ENCODE results near the gene WBP1.

WBP1 gene

GRCh38 chr2:74505448-74506246 is 47.4 kb downstream of the WBP1 start:
- no peak for DNase-seq

DNA sequence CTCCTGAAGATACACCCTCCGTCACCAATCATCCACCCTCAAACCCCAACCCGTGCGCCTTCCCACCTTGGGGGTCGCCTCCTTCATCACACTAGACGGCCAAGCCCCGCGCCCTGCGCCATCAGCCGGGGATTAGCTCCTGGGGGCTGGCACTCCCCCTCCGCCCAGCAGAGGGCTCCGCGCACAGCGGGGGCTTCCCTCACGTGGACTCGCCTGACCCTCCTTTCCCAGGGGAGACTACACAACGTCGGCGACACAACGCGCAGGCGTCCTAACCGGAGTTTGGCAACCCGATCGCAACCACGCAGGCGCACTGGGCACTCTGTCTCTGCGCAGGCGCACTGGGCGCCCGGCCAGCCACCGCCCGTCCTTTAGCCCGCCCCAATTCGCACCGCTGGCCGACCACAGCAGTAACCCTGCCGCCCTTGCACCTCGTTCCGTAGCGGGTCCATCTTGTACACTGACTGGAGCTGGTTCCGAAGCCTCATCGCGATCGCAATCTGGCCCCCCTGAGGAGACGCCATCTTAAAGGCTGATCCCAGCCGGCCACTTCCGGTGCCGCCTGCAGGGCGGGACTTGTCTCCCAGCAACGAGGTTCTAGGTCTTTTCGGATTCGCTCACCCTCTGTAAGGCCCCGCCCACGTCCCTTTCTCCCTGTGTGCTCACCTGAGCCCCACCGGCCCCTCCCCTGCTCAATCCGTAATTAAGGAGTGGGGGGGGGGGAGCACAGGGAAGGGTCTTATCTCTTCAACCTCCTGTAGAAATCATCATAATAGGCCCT is 49.1 kb downstream of the WBP1 start, which contains the start of gene PCGF1:
Gene PCGF1 (minus strand): TSS at position 551 of the 781 bp plus-strand sequence. CDS start 27 bp downstream, at position 524.
- peak; percentile 84 for DNase-seq

DNA sequence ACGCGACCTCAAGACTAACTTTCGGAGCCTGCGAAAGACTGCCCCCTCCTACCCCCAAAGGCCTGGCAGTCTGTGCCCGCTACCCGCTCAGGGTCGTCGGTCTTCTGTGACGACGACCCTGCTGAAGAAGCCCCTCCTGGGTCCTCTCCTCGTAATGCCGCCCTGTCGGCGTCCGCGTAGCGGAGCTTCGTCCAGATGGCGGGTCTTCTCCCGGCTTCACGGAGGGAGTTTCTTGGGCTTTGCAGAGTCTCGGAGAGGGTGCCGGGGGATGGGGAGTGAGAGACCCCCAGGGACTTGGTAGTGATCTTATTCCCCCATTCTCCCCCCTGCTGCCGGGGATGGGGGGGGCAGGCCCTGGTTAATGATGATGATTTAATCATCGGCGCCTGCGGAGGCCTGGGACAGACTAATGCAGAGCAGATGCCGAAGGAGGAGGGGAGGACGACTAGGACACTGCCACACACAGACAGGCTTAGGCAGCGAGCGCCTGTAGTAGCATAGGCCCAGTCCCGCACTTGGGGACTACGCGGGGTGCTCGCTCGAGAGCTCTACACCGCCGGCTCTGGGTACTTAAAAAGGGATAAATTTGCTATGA is 49.8 kb downstream of the WBP1 start:
- DNase-seq, result peak; percentile 18

- no peak for DNase-seq
Observed at GRCh38 chr2:74510272-74510671, 52.0 kb downstream of the WBP1 start.

Data from NCI-H748 treated with DMSO at 0.1 percent for 48 hours (cell line).